Coronary artery (tissue), 2 donors: ENCODE results near the gene METTL1.
A peak's percentile ranks its signal among the peaks of the same experiment; 100 is the strongest.

Experiments
- DNase-seq: peaks from one replicate; pipeline ENCODE4 v3.0.0-alpha.2; 2017; ENCODE audit warnings: low spot score
- H3K27ac ChIP-seq, 2 donors: fragments of 200-600 bp; sonication (generic); one replicate each; pipeline ENCODE4 v1.5.1; 2016 to 2019
- H3K4me3 ChIP-seq: fragments of 200-600 bp; sonication (generic); 2 replicates; pipeline ENCODE4 v1.5.1; 2016; ENCODE audit warnings: mild to moderate bottlenecking, moderate library complexity
- CTCF ChIP-seq: fragments of 200-600 bp; sonication (generic); IDR thresholded peaks from one replicate; pipeline ENCODE4 v1.5.1; 2019; ENCODE audit warnings: antibody characterized with exemption

METTL1 gene

DNA sequence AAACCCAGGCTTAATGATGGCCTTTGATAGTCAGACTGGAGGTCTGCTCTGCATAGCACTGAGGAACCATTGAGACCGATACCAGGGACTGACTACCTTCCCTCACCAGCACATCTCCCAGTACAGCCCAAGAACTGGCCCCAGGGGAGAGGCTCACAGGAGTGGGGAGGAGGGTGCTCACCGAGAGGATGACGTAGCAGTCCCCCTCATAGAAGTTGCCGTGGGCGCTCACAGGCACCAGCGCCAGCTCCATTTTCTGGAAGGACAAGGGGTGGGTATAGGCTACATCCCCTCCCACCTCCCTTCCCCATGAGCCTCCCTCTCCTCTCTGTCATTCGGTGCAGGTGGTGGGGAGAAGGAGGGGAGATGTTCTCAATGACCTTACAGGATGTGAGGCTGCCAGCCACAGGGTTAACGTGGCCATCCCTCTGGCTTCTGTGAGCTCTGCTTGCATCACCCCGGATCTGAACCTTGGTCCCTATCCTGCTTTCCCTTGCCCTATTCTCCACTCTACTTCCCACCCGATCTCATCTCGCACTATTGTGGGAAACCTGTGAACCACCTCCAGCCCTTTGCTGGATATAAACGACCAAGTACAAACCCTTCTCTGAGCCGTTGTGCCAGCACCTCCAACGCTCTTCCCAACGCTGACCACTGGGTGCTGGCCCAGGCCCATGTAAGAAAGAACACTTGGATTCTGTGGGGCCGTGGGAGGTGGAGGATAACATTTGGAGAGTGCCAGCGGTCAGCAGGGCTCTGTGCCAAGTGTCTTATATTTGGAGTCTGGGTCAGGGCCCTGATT is 42.3 kb upstream of the METTL1 start:
- Histone ChIP-seq H3K4me3 (no peak overlapping the region), H3K27ac (peak overlapping the region in 1 of 2 donors; percentile 44)
- DNase-seq, result peak; percentile 66
- no peak for TF ChIP-seq CTCF

DNA sequence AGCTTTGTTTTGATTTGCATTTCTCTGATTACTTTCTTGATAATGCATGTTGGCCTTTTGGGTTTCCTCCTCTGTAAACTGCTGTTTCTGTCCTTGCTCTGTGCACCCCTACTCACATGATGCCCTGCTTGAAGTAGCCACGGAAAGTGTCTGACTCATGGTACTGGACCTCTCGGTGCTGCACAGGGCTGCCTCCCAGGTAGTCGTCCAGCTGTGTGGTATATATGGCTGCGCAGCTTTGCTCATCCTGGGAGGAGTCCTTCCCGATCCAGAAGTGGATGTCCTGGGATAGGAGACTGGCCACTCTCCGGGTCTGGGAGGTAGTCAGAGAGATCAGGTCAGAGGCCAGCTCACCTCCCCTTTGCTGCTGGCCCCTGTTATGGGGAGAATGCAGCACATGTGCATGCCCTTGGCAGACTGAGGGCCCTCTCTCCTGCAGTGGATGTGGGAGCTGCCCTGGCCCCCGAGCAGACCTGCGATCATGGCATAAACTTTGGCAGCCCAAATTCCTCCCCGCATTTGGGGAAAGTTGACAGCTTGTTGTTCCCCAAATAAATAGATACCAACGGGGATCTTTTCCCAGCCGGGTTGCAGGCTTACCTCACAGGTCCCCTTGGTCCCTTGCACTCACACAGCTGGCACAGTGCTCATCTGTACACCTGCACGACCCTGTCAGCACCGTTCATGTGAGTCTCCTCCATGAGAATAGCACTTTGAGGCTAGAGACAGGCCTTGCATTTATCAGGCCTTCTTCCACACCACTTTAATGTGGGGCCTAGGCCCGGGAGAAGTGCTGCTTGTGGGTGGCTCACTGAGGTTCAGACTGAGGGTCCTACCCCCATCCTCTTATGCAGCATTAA is 41.4 kb upstream of the METTL1 start:
- peak; percentile 62 for DNase-seq
- H3K27ac ChIP-seq, result no peak overlapping the region

DNA sequence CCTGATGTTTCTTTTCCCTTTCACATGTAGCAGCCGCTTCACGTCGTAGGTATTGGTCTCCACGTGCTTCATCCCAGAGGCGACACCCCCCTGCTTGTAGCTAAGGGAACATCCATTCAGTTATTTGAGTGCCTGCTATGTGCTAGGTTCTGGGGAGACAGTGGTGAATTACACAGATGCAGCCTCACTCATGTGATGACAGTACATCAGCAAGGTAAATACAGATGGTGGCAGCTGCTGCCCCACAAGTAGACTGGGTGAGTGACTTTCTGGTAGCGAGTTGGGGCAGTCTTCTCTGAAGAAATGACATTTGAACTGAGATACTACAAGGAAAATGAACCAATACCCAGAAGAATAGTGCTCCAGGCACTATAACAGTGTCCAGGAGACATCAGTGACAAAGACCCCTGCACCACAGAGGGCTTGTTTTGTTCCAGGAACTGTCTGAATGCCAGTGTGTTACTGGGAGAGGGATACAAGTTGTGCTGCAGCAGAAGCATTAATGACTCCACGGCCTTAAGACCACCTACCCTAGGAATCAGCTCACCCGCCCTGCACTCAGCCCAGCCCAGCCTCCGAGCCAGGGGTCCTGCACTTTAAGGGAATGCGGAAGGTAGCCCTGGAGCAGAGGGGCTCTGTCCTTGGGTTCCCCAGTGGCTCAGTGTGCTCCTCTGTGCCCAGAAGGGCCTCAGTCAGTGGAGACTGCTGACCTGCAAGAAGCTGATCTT is 39.3 kb upstream of the METTL1 start:
- H3K4me3 ChIP-seq, result no peak overlapping the region
- no peak for TF ChIP-seq CTCF
- DNase-seq, result no peak
- H3K27ac ChIP-seq, result no peak overlapping the region

More for the DNA sequence above, 41.4 kb upstream of the METTL1 start:
- no peak for TF ChIP-seq CTCF
- no peak overlapping the region for H3K4me3 ChIP-seq

GRCh38 chr12:57810450-57810849 is 38.5 kb upstream of the METTL1 start:
- no peak for DNase-seq

GRCh38 chr12:57809425-57809824 is 37.5 kb upstream of the METTL1 start:
- DNase-seq, result no peak
- H3K27ac ChIP-seq, result no peak overlapping the region
- no peak overlapping the region for H3K4me3 ChIP-seq
- TF ChIP-seq CTCF, result no peak

More at GRCh38 chr12:57810450-57810849, 38.5 kb upstream of the METTL1 start:
- Histone ChIP-seq H3K4me3 (no peak overlapping the region), H3K27ac (no peak overlapping the region)
- no peak for TF ChIP-seq CTCF

GRCh38 chr12:57808351-57808750 is 36.4 kb upstream of the METTL1 start:
- no peak for DNase-seq
- no peak for TF ChIP-seq CTCF
- Histone ChIP-seq H3K4me3 (no peak overlapping the region), H3K27ac (no peak overlapping the region)
